K562 (cell line): Measurements from ENCODE around the gene GLUL. TPM values are rescaled to one million over a fixed set of nuclear protein-coding genes. Genes with fewer than 3 reads are reported as not detected.

ENCODE experiments used
- ARID2 ChIP-seq: fragments of 450-650 bp; IDR thresholded peaks from 2 replicates; pipeline ENCODE4 v1.6.1; 2017; ENCODE audit warnings: antibody characterized with exemption, mild to moderate bottlenecking
- ATF1 ChIP-seq, 2 experiments: fragments of 450-650 bp in 1 of 2; IDR thresholded peaks; 2 replicates each; pipeline ENCODE4 v1.6.1; 2016; ENCODE audit warnings: missing compliant biosample characterization in 1 of 2, missing genetic modification characterization in 1 of 2
- BRF2 ChIP-seq: IDR thresholded peaks from 3 replicates; pipeline ENCODE4 v1.6.1; 2011; ENCODE audit warnings: borderline replicate concordance, mild to moderate bottlenecking; ENCODE audit not compliant: insufficient read length, insufficient read depth
- CREB1 ChIP-seq, 2 experiments: sonication (generic) in 1 of 2; formaldehyde crosslinking in 1 of 2; IDR thresholded peaks; 2 replicates each; pipeline versions ENCODE4 v1.6.1 to v1.8.0; 2012 to 2022; ENCODE audit warnings: inconsistent platforms in 1 of 2, mild to moderate bottlenecking in 1 of 2, missing genetic modification reagents in 1 of 2, moderate library complexity in 1 of 2
- FOXJ3 ChIP-seq: sonication (generic); formaldehyde crosslinking; IDR thresholded peaks from 2 replicates; pipeline ENCODE4 v1.4.0; 2020; ENCODE audit warnings: mild to moderate bottlenecking, missing genetic modification reagents
- HDAC6 ChIP-seq: IDR thresholded peaks from 2 replicates; pipeline ENCODE4 v1.6.1; 2012; ENCODE audit warnings: low read depth, mild to moderate bottlenecking, control low read depth, inconsistent platforms, low read length, moderate library complexity
- HNRNPH1 ChIP-seq: fragments of 200-400 bp; formaldehyde crosslinking; optimal IDR thresholded peaks from 2 replicates; pipeline ENCODE3; 2017; ENCODE audit warnings: low read depth, mild to moderate bottlenecking, low read length, moderate library complexity
- ILF3 ChIP-seq: fragments of 450-650 bp; IDR thresholded peaks from 2 replicates; pipeline ENCODE4 v1.6.1; 2018; ENCODE audit warnings: antibody characterized with exemption, mild to moderate bottlenecking, moderate library complexity, borderline replicate concordance
- KLF1 ChIP-seq: fragments of 450-650 bp; IDR thresholded peaks from 2 replicates; pipeline ENCODE4 v1.6.1; 2016; ENCODE audit warnings: missing genetic modification characterization, missing compliant biosample characterization
- MBD2 ChIP-seq: sonication (generic); IDR thresholded peaks from 2 replicates; pipeline ENCODE4 v1.6.1; 2016; ENCODE audit warnings: low read depth, borderline replicate concordance
- NFATC3 ChIP-seq: fragments of 450-650 bp; IDR thresholded peaks from 2 replicates; pipeline ENCODE4 v1.6.1; 2017; ENCODE audit warnings: mild to moderate bottlenecking
- NFE2L1 ChIP-seq: fragments of 450-650 bp; IDR thresholded peaks from 2 replicates; pipeline ENCODE4 v1.6.1; 2016; ENCODE audit warnings: missing genetic modification characterization, low read depth, mild to moderate bottlenecking, missing compliant biosample characterization, moderate library complexity, borderline replicate concordance
- PURB ChIP-seq: sonication (generic); formaldehyde crosslinking; IDR thresholded peaks from 2 replicates; pipeline ENCODE4 v1.9.0; 2021; ENCODE audit warnings: low read depth, mild to moderate bottlenecking, missing genetic modification reagents
- RNF2 ChIP-seq: sonication (generic); IDR thresholded peaks from 2 replicates; pipeline ENCODE4 v1.6.1; 2016
- TAF1 ChIP-seq: IDR thresholded peaks from 2 replicates; pipeline ENCODE4 v1.6.1; 2011; ENCODE audit warnings: mild to moderate bottlenecking, low read length, moderate library complexity; ENCODE audit not compliant: insufficient read depth, control insufficient read depth, severe bottlenecking; ENCODE audit errors: extremely low read depth
- ZNF174 ChIP-seq: fragments of 250-450 bp; sonication (Bioruptor Pico); IDR thresholded peaks from 2 replicates; pipeline ENCODE4 v1.4.0; 2020; ENCODE audit warnings: mild to moderate bottlenecking
- ZNF175 ChIP-seq: fragments of 200-800 bp; sonication (Bioruptor generic); IDR thresholded peaks from 2 replicates; pipeline ENCODE4 v1.6.1; 2016; ENCODE audit warnings: low read depth, mild to moderate bottlenecking, missing genetic modification characterization, missing compliant biosample characterization
- ZNF583 ChIP-seq: fragments of 250-450 bp; sonication (Bioruptor Pico); IDR thresholded peaks from 2 replicates; pipeline ENCODE4 v1.4.0; 2020
- ZNF589 ChIP-seq: fragments of 200-800 bp; sonication (Bioruptor generic); IDR thresholded peaks from 2 replicates; pipeline ENCODE4 v1.6.1; 2016; ENCODE audit warnings: low read depth, missing genetic modification characterization, missing compliant biosample characterization
- ZNF707 ChIP-seq: fragments of 250-450 bp; sonication (Bioruptor Pico); conservative IDR thresholded peaks from 2 replicates; pipeline ENCODE4 v1.8.0; 2022; ENCODE audit warnings: inconsistent platforms, mild to moderate bottlenecking, moderate library complexity
- ZSCAN32 ChIP-seq: fragments of 450-650 bp; formaldehyde crosslinking; IDR thresholded peaks from 2 replicates; pipeline ENCODE4 v1.4.0; 2020; ENCODE audit warnings: mild to moderate bottlenecking, moderate library complexity
- polyA plus RNA-seq, 8 experiments: library from polyadenylated mRNA; depleted of rRNA in 4 of 8; stranded (reverse) in 5 of 8; unstranded in 3 of 8; fragments of >200 nt; fragmentation: Nextera tagmentation in 2 of 8; fragmentation: Illumina TruSeq in 1 of 8; extraction: Ambion mirVana in 2 of 8; extraction: Trizol in 1 of 8; gene quantifications; 2 replicates each; pipeline versions ENCODE4 v1.2.1 to v1.2.3, GENCODE V29; 2011 to 2014; ENCODE audit warnings: inconsistent platforms in 1 of 8, missing spikeins in 1 of 8
- total RNA-seq, 7 experiments: library from RNA; depleted of rRNA in 6 of 7; stranded (reverse); fragments of >200 nt in 6 of 7; fragmentation: Illumina TruSeq in 2 of 7; extraction: Trizol in 2 of 7; gene quantifications; 2 replicates each; pipeline versions ENCODE4 v1.2.1 to v1.2.3, GENCODE V29; 2011 to 2021; ENCODE audit warnings: low replicate concordance in 1 of 7
- TF ChIP-seq, protein P1 (sequence below): sonication (generic); formaldehyde crosslinking; IDR thresholded peaks from 2 replicates; pipeline ENCODE4 v1.4.0; 2020; ENCODE audit warnings: mild to moderate bottlenecking, missing genetic modification reagents
- TF ChIP-seq, protein P2 (sequence below): fragments of 450-650 bp; formaldehyde crosslinking; IDR thresholded peaks from 2 replicates; pipeline ENCODE4 v1.4.0; 2020; ENCODE audit warnings: mild to moderate bottlenecking, moderate library complexity

Gene GLUL
- total and polyA plus RNA-seq, 9 of the 15 experiments (the other 6 are each of a cell fraction or from before 2014, with no cell fraction given), result 1,088 to 4,222 (median 1,338) TPM

DNA sequence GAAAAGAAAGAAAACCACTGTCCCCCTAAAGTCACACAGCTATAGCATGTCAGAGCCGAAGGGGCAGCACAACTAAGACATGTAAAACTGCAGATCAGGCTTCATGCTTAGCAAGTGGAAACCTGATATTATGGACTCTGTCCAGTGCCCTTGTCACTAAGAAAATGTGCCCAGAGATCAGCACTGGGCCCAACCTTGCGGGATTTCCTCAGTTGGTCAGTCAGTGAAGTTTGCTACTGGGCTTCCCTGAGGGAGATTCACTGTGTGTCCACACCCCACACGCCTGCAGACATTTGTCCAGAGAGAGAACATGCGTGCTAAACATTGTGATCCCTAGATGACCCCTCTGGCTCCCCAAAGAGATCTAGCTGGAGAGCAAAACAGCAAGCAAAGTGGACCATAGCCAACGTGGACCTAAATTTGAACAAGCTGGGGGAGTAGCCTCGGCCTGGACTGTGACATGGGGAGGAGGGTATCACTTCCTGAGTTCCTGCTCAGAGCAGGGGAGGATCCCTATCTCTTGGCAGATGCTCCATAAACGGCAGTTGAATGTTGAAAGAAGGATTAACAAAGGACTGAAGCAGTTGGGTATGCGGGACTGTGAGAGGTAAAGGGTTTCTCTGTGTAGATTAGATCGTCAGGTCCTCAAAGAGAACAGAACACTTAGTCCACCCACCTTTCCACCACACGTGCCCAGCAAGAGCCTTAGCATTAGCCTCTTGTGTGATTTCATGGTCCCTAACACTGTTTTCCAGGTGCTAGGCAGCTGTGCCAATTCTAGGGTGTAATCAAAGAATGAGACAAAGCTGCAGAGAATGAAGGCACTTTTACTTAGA is 53.6 kb downstream of the GLUL start (continued):
- peak; percentile 60 for TF ChIP-seq ZNF589 (CRISPR knock-in tag)
- TF ChIP-seq ATF1 (CRISPR knock-in tag; IDR thresholded peaks at IDR 0.05), result no peak
- TF ChIP-seq ATF1 (tag; IDR thresholded peaks at IDR 0.05), result peak; percentile 64
- TF ChIP-seq RNF2, result peak; percentile 99
- TF ChIP-seq NFE2L1 (tag), result 0 out of 2 replicates have a peak, but pooled peaks have one; percentile 19
- peak; percentile 52; the same call in 1 of the 2 replicates for TF ChIP-seq CREB1 (IDR thresholded peaks at IDR 0.05)
- TF ChIP-seq CREB1 (CRISPR knock-in tag; IDR thresholded peaks at IDR 0.05), result no peak
- no peak for TF ChIP-seq BRF2
- TF ChIP-seq ILF3, result no peak
- TF ChIP-seq ZNF583 (CRISPR knock-in tag), result peak; percentile 94
- no peak for TF ChIP-seq ARID2
- TF ChIP-seq ZNF707 (CRISPR knock-in tag), result 0 out of 2 replicates have a peak, but pooled peaks have one; percentile 32
- TF ChIP-seq ZSCAN32 (CRISPR knock-in tag), result no peak; the same call in 1 of the 2 replicates
- TF ChIP-seq, protein P1, sequence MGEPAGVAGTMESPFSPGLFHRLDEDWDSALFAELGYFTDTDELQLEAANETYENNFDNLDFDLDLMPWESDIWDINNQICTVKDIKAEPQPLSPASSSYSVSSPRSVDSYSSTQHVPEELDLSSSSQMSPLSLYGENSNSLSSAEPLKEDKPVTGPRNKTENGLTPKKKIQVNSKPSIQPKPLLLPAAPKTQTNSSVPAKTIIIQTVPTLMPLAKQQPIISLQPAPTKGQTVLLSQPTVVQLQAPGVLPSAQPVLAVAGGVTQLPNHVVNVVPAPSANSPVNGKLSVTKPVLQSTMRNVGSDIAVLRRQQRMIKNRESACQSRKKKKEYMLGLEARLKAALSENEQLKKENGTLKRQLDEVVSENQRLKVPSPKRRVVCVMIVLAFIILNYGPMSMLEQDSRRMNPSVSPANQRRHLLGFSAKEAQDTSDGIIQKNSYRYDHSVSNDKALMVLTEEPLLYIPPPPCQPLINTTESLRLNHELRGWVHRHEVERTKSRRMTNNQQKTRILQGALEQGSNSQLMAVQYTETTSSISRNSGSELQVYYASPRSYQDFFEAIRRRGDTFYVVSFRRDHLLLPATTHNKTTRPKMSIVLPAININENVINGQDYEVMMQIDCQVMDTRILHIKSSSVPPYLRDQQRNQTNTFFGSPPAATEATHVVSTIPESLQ (CRISPR knock-in tag), result peak; percentile 68; the same call in 1 of the 2 replicates
- no peak for TF ChIP-seq HNRNPH1
- TF ChIP-seq, protein P2, sequence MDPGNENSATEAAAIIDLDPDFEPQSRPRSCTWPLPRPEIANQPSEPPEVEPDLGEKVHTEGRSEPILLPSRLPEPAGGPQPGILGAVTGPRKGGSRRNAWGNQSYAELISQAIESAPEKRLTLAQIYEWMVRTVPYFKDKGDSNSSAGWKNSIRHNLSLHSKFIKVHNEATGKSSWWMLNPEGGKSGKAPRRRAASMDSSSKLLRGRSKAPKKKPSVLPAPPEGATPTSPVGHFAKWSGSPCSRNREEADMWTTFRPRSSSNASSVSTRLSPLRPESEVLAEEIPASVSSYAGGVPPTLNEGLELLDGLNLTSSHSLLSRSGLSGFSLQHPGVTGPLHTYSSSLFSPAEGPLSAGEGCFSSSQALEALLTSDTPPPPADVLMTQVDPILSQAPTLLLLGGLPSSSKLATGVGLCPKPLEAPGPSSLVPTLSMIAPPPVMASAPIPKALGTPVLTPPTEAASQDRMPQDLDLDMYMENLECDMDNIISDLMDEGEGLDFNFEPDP (CRISPR knock-in tag), result 0 out of 2 replicates have a peak, but pooled peaks have one; percentile 68
- no peak for TF ChIP-seq FOXJ3 (CRISPR knock-in tag)
- TF ChIP-seq TAF1, result peak; percentile 52
- TF ChIP-seq NFATC3, result no peak
- peak; percentile 79 for TF ChIP-seq MBD2
- TF ChIP-seq ZNF175 (CRISPR knock-in tag), result peak; percentile 82; the same call in 1 of the 2 replicates
- TF ChIP-seq ZNF174 (CRISPR knock-in tag), result no peak
- TF ChIP-seq HDAC6, result no peak
- no peak for TF ChIP-seq KLF1
- no peak for TF ChIP-seq PURB (CRISPR knock-in tag)
